Measurements from ENCODE around the gene KDM4C.

- TF ChIP-seq NR1H2 (CRISPR knock-in tag; IDR thresholded peaks at IDR 0.05; ENCODE audit: borderline replicate concordance, low read depth) (no peak), HOXA7 (CRISPR knock-in tag; IDR thresholded peaks at IDR 0.05) (no peak), ZNF562 (CRISPR knock-in tag; IDR thresholded peaks at IDR 0.05; ENCODE audit: borderline replicate concordance) (no peak), HMGXB4 (CRISPR knock-in tag; IDR thresholded peaks at IDR 0.05; ENCODE audit: borderline replicate concordance in 1 of 2, low read depth in 1 of 2) (no peak), MAX (IDR thresholded peaks at IDR 0.05) (no peak)
These were observed 80.4 kb downstream of the KDM4C start for GRCh38 chr9:6838158-6838557.
